Limb (tissue), 2 donors: Measurements from ENCODE around the gene GDPD1.

Experiments
- DNase-seq, 2 donors: peaks; one replicate each; pipeline ENCODE4 v3.0.0-alpha.2; 2016; ENCODE audit errors: extremely low spot score in 2 of 2

Gene GDPD1

DNA sequence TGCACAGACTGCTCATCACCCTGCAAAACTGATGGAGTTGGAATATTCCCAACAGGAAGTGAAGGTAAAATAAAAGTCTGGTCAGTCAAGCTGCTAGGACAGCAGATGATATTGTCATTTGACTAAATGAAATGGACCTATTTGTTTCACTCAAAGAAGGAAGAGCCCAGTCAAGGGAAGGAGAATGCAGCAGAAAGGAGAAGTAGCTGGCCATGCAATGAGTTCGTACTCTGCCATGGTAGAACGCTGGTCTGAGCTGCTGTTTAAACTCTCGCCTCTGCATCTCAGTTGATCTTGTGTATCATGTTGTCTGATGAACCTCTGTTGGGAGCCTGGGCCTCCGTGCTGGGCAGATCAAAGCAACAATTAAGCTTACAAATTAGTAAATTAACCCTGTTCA lies 95.6 kb downstream of the GDPD1 start:
- DNase-seq, result no peak
